Activated T-helper 1 cell treated with anti-CD3 and anti-CD28 coated beads, Interleukin-2, amount 50 U/mL, for 16 hours (primary cell): ENCODE data around the gene SERF2.
"Not testable (repeated sequence)": the region's sequence is repeated elsewhere in the genome, so short reads cannot be mapped to it uniquely, and the experiment has no call there.

ENCODE experiments used
- DNase-seq, 2 donors: peaks; one replicate each; pipeline ENCODE4 v3.0.0-alpha.2; 2020; ENCODE audit warnings: low read depth in 1 of 2, low spot score in 1 of 2

The SERF2 gene

GRCh38 chr15:43829951-43830540 is 37.9 kb downstream of the SERF2 start:
- not testable (repeated sequence) for DNase-seq

- DNase-seq, result not testable (repeated sequence)
Measured at GRCh38 chr15:43830691-43831275, 38.7 kb downstream of the SERF2 start.

- DNase-seq, result not testable (repeated sequence)
Measured at GRCh38 chr15:43831519-43832052, 39.5 kb downstream of the SERF2 start.

DNA sequence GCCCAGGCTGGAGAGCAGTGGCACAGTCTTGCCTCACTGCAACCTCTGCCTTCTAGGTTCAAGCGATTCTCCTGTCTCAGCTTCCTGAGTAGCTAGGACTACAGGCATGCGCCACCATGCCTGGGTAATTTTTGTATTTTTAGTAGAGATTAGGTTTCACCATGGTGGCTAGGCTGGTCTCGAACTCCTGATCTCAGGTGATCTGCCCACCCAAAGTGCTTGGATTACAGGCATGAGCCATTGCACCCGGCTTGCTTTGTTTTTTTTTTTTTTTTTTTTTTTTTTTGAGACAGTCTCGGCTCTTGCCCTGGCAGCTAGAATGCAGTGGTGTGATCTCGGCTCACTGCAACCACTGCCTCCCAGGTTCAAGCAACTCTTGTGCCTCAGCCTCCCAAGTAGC is 40.4 kb downstream of the SERF2 start:
- not testable (repeated sequence) for DNase-seq

GRCh38 chr15:43845421-43845820 is 53.3 kb downstream of the SERF2 start:
- no peak for DNase-seq
